K562 (cell line): Measurements from ENCODE around the gene COX14. TPM values are rescaled to one million over a fixed set of nuclear protein-coding genes. Genes with fewer than 3 reads are reported as not detected.

Experiments used
- AFF4 ChIP-seq: sonication (generic); formaldehyde crosslinking; IDR thresholded peaks from 2 replicates; pipeline ENCODE4 v1.8.0; 2023; ENCODE audit warnings: mild to moderate bottlenecking, missing genetic modification reagents
- BACH1 ChIP-seq: fragments of 200-800 bp; sonication (Bioruptor generic); IDR thresholded peaks from 2 replicates; pipeline ENCODE4 v1.6.1; 2016; ENCODE audit warnings: missing genetic modification characterization, missing compliant biosample characterization
- ETV1 ChIP-seq: fragments of 450-650 bp; conservative IDR thresholded peaks from 2 replicates; pipeline ENCODE4 v1.6.1; 2016; ENCODE audit warnings: missing genetic modification characterization, control low read depth, low read depth, missing compliant biosample characterization
- MAFG ChIP-seq: fragments of 450-650 bp; conservative IDR thresholded peaks from 2 replicates; pipeline ENCODE4 v1.6.1; 2016; ENCODE audit warnings: missing genetic modification characterization, missing compliant biosample characterization
- POLR2A ChIP-seq: fragments of 450-650 bp; conservative IDR thresholded peaks from 2 replicates; pipeline ENCODE4 v1.6.1; 2016
- POU5F1 ChIP-seq: fragments of 150-350 bp; IDR thresholded peaks from 2 replicates; pipeline ENCODE4 v1.6.1; 2014; ENCODE audit warnings: borderline replicate concordance, low read length, low read depth, mild to moderate bottlenecking; ENCODE audit not compliant: partially characterized antibody
- PTRF ChIP-seq: fragments of 450-650 bp; IDR thresholded peaks from 2 replicates; pipeline ENCODE4 v1.6.1; 2016; ENCODE audit warnings: mild to moderate bottlenecking, missing genetic modification characterization, missing compliant biosample characterization
- RHOXF2B ChIP-seq: fragments of 250-450 bp; sonication (Bioruptor Pico); conservative IDR thresholded peaks from 2 replicates; pipeline ENCODE4 v1.5.1; 2021
- SNIP1 ChIP-seq: fragments of 450-650 bp; IDR thresholded peaks from 2 replicates; pipeline ENCODE4 v1.7.1; 2017; ENCODE audit warnings: low read depth, mild to moderate bottlenecking
- TBL1XR1 ChIP-seq, 2 experiments: IDR thresholded peaks; 2 replicates each; pipeline ENCODE4 v1.6.1; 2012; ENCODE audit warnings: improper control_type of control experiment in 2 of 2, low read length in 2 of 2, mild to moderate bottlenecking in 1 of 2
- TBP ChIP-seq: optimal IDR thresholded peaks from 2 replicates; pipeline ENCODE3; 2011; ENCODE audit warnings: low read depth, low read length, improper control_type of control experiment
- TEAD2 ChIP-seq: fragments of 450-650 bp; IDR thresholded peaks from 2 replicates; pipeline ENCODE4 v1.6.1; 2016; ENCODE audit warnings: missing genetic modification characterization, control low read depth, missing compliant biosample characterization
- TSHZ1 ChIP-seq: fragments of 250-450 bp; sonication (Bioruptor Pico); IDR thresholded peaks from 2 replicates; pipeline ENCODE4 v1.4.0; 2020; ENCODE audit warnings: mild to moderate bottlenecking, moderate library complexity
- ZBTB11 ChIP-seq, 3 experiments: fragments of 200-800 bp in 1 of 3; fragments of 250-450 bp in 1 of 3; fragments of 450-650 bp in 1 of 3; sonication (Bioruptor Pico) in 1 of 3; sonication (Bioruptor generic) in 1 of 3; formaldehyde crosslinking in 1 of 3; IDR thresholded peaks; 2 replicates each; pipeline versions ENCODE4 v1.6.1 to v1.8.0; 2016 to 2022; ENCODE audit warnings: mild to moderate bottlenecking in 2 of 3, missing genetic modification characterization in 2 of 3, missing compliant biosample characterization in 1 of 3, moderate library complexity in 1 of 3
- ZNF140 ChIP-seq: fragments of 250-450 bp; sonication (Bioruptor Pico); IDR thresholded peaks from 2 replicates; pipeline ENCODE4 v1.8.0; 2021; ENCODE audit warnings: moderate library complexity, mild to moderate bottlenecking, inconsistent platforms
- ZNF583 ChIP-seq: fragments of 250-450 bp; sonication (Bioruptor Pico); IDR thresholded peaks from 2 replicates; pipeline ENCODE4 v1.4.0; 2020
- polyA plus RNA-seq, 8 experiments: library from polyadenylated mRNA; depleted of rRNA in 4 of 8; stranded (reverse) in 5 of 8; unstranded in 3 of 8; fragments of >200 nt; fragmentation: Nextera tagmentation in 2 of 8; fragmentation: Illumina TruSeq in 1 of 8; extraction: Ambion mirVana in 2 of 8; extraction: Trizol in 1 of 8; gene quantifications; 2 replicates each; pipeline versions ENCODE4 v1.2.1 to v1.2.3, GENCODE V29; 2011 to 2014; ENCODE audit warnings: inconsistent platforms in 1 of 8, missing spikeins in 1 of 8
- total RNA-seq, 7 experiments: library from RNA; depleted of rRNA in 6 of 7; stranded (reverse); fragments of >200 nt in 6 of 7; fragmentation: Illumina TruSeq in 2 of 7; extraction: Trizol in 2 of 7; gene quantifications; 2 replicates each; pipeline versions ENCODE4 v1.2.1 to v1.2.3, GENCODE V29; 2011 to 2021; ENCODE audit warnings: low replicate concordance in 1 of 7

Gene COX14
- total and polyA plus RNA-seq, 9 of the 15 experiments (the other 6 are each of a cell fraction or from before 2014, with no cell fraction given) = 44.4 to 269 (median 53.4) TPM

- TF ChIP-seq TSHZ1 (CRISPR knock-in tag) (no peak), POU5F1 (no peak), ZNF140 (no peak), AFF4 (CRISPR knock-in tag) (no peak), SNIP1 (no peak), ZBTB11 (CRISPR knock-in tag; IDR thresholded peaks at IDR 0.05) (no peak), TEAD2 (no peak), PTRF (no peak), BACH1 (tag) (no peak), ZNF583 (CRISPR knock-in tag) (no peak), TBL1XR1 (IDR thresholded peaks at IDR 0.05; ENCODE audit: low read length in 2 of 2) (0 out of 4 replicates have a peak, but pooled peaks of 1 of the 2 experiments have one; percentile 30), POLR2A (peak; percentile 50; the same call in 1 of the 2 replicates), RHOXF2B (CRISPR knock-in tag) (no peak), ETV1 (tag) (0 out of 2 replicates have a peak, but pooled peaks have one; percentile 24), MAFG (tag) (0 out of 2 replicates have a peak, but pooled peaks have one; percentile 35), TBP (peak; percentile 37)
Measured at GRCh38 chr12:50110127-50110761, 1.8 kb upstream of the COX14 start (continued).
